ENCODE results near the gene HOXA3. TPM values are rescaled to one million over a fixed set of nuclear protein-coding genes. Genes with fewer than 3 reads are reported as not detected.

HOXA3 gene
- total RNA-seq, 1 experiment from 2014 or later: 4.5 TPM

DNA sequence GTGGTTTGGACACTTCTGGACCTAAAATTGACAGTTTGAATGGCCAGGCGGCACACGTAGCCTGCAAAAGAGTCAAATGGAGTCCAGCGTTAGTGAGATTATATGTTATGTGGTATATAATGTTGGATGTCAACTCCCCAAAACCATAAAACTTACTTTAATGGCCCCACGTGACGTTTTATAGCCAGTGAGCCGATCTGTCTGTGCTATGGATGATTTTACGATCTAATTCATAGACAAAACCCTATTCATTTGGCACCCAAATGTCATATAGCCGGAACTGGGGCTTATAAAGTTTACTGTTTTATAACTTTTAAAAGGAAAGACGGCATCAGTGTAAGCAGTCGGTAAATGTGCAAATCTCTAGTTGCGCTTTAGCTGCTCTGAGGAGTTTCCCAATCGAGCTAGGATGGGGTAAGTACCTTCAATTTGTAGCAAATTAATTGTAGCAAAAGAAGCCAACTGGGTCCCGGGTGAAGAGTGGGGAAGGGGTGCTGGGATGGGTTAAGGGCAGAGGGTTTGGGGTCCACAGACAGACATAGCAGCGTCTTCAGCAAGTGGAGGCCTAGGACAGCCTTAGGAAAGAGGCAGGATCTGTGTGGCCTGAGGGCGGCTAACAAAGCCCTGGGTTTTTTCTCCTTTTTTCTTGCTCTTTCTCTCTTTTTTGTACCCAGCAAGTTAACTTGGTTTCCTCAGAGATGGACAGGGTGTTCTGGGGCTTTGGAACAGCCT, 12.1 kb downstream of the HOXA3 start:
- Histone ChIP-seq H3F3A (ENCODE audit: low read length, unreplicated experiment) (no peaks in the 10 kb centered on the region), H4K20me1 (ENCODE audit: low read length) (no peaks in the 10 kb centered on the region), H3K9me3 (ENCODE audit: low read length) (no peaks in the 10 kb centered on the region), H3K27me3 (ENCODE audit: low read length) (no peaks in the 10 kb centered on the region), H3K79me2 (ENCODE audit: low read length) (no peaks in the 10 kb centered on the region), H3K4me2 (ENCODE audit: low read length) (no peak overlapping the region), H3K36me3 (ENCODE audit: low read depth, low read length) (peaks cover 10% of the 10 kb centered on the region; the same call in 1 of the 2 replicates), H2AFZ (ENCODE audit: low read length) (no peak overlapping the region), H3K27ac (ENCODE audit: low read length) (no peak overlapping the region), H3K4me3 (ENCODE audit: low read length) (no peak overlapping the region), H3K9ac (ENCODE audit: low read length) (no peak overlapping the region), H3K4me1 (ENCODE audit: insufficient read depth, low read length) (peaks cover 13% of the 10 kb centered on the region), H3K9me2 (replicated peaks; ENCODE audit: low read length) (no peaks in the 10 kb centered on the region)
- no TSS peak for BruUV-seq (replicated peaks)
- ATAC-seq (no peak), DNase-seq (no peak)
- ChIA-PET POLR2A (ENCODE audit: unreplicated experiment) (no interaction called here), CTCF (no interaction called here)
- intact Hi-C loops (cut with micrococcal nuclease): no loop called here
- no peak for TF ChIP-seq EZH2phosphoT487 (IDR thresholded peaks at IDR 0.05; ENCODE audit: borderline replicate concordance, low read length)
- no peak for TF ChIP-seq EZH2 (IDR thresholded peaks at IDR 0.05; ENCODE audit: low read length, unreplicated experiment)
- TF ChIP-seq, protein P1, sequence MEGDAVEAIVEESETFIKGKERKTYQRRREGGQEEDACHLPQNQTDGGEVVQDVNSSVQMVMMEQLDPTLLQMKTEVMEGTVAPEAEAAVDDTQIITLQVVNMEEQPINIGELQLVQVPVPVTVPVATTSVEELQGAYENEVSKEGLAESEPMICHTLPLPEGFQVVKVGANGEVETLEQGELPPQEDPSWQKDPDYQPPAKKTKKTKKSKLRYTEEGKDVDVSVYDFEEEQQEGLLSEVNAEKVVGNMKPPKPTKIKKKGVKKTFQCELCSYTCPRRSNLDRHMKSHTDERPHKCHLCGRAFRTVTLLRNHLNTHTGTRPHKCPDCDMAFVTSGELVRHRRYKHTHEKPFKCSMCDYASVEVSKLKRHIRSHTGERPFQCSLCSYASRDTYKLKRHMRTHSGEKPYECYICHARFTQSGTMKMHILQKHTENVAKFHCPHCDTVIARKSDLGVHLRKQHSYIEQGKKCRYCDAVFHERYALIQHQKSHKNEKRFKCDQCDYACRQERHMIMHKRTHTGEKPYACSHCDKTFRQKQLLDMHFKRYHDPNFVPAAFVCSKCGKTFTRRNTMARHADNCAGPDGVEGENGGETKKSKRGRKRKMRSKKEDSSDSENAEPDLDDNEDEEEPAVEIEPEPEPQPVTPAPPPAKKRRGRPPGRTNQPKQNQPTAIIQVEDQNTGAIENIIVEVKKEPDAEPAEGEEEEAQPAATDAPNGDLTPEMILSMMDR (conservative IDR thresholded peaks at IDR 0.05; ENCODE audit: low read depth, low read length): no peak

DNA sequence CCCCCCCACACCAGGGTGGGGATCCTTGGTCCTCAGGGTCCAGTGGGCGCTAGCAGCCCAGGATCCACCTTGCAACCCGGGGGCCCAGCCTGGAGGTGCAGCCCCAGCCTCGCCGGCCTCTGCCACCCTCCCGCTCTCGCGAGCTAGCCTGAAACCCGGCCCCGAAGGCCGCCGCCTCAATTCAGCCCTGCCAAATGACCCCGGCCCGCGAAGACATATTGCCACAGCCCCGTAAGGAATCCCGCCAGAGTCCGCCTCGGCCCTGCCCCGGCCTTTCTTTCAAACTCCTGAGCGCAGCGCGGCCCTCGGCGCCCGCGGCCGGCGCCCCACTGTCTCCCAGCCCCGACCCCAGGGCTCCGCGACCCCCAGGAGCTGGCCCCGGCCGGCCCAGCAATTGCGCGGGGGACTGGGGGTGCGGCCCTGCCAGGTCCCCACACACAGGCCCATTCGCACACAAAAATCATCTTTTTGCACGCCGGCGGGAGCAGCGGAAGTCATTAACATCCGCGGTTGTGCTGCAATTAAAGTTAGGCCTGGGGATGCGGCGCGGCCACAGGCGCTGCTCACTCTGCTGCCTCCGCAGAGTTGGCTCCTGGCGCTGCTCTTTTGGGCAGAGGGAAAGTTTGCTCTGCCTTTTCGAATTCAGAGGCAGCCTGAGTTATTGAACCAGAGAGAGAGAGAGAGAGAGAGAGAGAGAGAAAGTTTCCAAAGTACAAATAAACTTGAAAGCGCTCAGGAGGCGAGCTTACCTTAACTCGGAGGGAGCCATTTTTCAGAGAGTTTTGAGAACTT, 12.9 kb downstream of the HOXA3 start:
- intact Hi-C loops (cut with micrococcal nuclease): no loop called here
- Histone ChIP-seq H3F3A (ENCODE audit: low read length, unreplicated experiment) (no peaks in the 10 kb centered on the region), H3K4me3 (ENCODE audit: low read length) (no peak overlapping the region), H2AFZ (ENCODE audit: low read length) (no peak overlapping the region), H3K9me3 (ENCODE audit: low read length) (no peaks in the 10 kb centered on the region), H3K79me2 (ENCODE audit: low read length) (no peaks in the 10 kb centered on the region), H3K27me3 (ENCODE audit: low read length) (no peaks in the 10 kb centered on the region), H3K9me2 (replicated peaks; ENCODE audit: low read length) (no peaks in the 10 kb centered on the region), H3K36me3 (ENCODE audit: low read depth, low read length) (peaks cover 6% of the 10 kb centered on the region; the same call in 1 of the 2 replicates), H4K20me1 (ENCODE audit: low read length) (no peaks in the 10 kb centered on the region), H3K4me2 (ENCODE audit: low read length) (no peak overlapping the region), H3K9ac (ENCODE audit: low read length) (no peak overlapping the region), H3K4me1 (ENCODE audit: insufficient read depth, low read length) (peaks cover 20% of the 10 kb centered on the region), H3K27ac (ENCODE audit: low read length) (no peak overlapping the region)
- POLR2A ChIA-PET (ENCODE audit: unreplicated experiment): no interaction called here
- DNase-seq (no peak), ATAC-seq (no peak)
- BruUV-seq (replicated peaks): no TSS peak
- CTCF ChIA-PET: no interaction called here
- TF ChIP-seq, protein P1 (conservative IDR thresholded peaks at IDR 0.05; ENCODE audit: low read depth, low read length): no peak
- TF ChIP-seq EZH2phosphoT487 (IDR thresholded peaks at IDR 0.05; ENCODE audit: borderline replicate concordance, low read length) (no peak), EZH2 (IDR thresholded peaks at IDR 0.05; ENCODE audit: low read length, unreplicated experiment) (no peak)

DNA sequence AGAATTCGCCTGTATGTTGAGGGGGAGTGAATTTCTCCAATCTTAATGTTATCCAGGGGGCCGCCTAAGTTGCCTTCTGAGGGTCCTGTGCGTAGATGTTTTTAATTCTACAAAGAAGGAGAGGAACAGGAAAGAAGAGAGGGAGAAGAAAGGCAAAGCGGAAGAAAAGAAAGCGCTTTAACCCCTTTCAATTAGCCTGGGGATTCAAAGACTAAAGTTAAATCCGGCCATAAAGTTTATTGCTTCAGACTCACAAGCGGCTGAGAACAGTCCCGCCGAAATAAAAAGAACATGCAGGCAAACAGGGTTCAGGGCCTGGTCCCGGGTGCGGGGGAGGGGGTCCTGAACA, 13.4 kb downstream of the HOXA3 start:
- Histone ChIP-seq H3K79me2 (ENCODE audit: low read length) (no peaks in the 10 kb centered on the region), H3K27me3 (ENCODE audit: low read length) (no peaks in the 10 kb centered on the region), H3K36me3 (ENCODE audit: low read depth, low read length) (no peaks in the 10 kb centered on the region; the same call in 1 of the 2 replicates), H3K9me2 (replicated peaks; ENCODE audit: low read length) (no peaks in the 10 kb centered on the region), H3K9me3 (ENCODE audit: low read length) (no peaks in the 10 kb centered on the region), H2AFZ (ENCODE audit: low read length) (no peak overlapping the region), H3K4me2 (ENCODE audit: low read length) (no peak overlapping the region), H3K4me1 (ENCODE audit: insufficient read depth, low read length) (peaks cover 23% of the 10 kb centered on the region), H3F3A (ENCODE audit: low read length, unreplicated experiment) (no peaks in the 10 kb centered on the region), H3K4me3 (ENCODE audit: low read length) (no peak overlapping the region), H3K9ac (ENCODE audit: low read length) (no peak overlapping the region), H4K20me1 (ENCODE audit: low read length) (no peaks in the 10 kb centered on the region), H3K27ac (ENCODE audit: low read length) (no peak overlapping the region)
- POLR2A ChIA-PET (ENCODE audit: unreplicated experiment): no interaction called here
- DNase-seq (no peak), ATAC-seq (no peak)
- intact Hi-C loops (cut with micrococcal nuclease): no loop called here
- CTCF ChIA-PET: no interaction called here
- no TSS peak for BruUV-seq (replicated peaks)
- TF ChIP-seq, protein P1 (conservative IDR thresholded peaks at IDR 0.05; ENCODE audit: low read depth, low read length): no peak
- TF ChIP-seq EZH2phosphoT487 (IDR thresholded peaks at IDR 0.05; ENCODE audit: borderline replicate concordance, low read length) (no peak), EZH2 (IDR thresholded peaks at IDR 0.05; ENCODE audit: low read length, unreplicated experiment) (no peak)

Data from PC-3 (cell line).